CD14-positive monocyte (primary cell): ENCODE results near the gene KIF24. TPM values are rescaled to one million over a fixed set of nuclear protein-coding genes. Genes with fewer than 3 reads are reported as not detected.
"Not testable (repeated sequence)": the region's sequence is repeated elsewhere in the genome, so short reads cannot be mapped to it uniquely, and the experiment has no call there.

Experiments
- DNase-seq, 3 donors: peaks; one replicate each; pipeline ENCODE4 v3.0.0-alpha.2; 2011 to 2022
- H2AFZ ChIP-seq: 2 replicates; pipeline ENCODE4 v1.6.0; 2012; ENCODE audit warnings: mild to moderate bottlenecking, low read depth, low read length, inconsistent platforms; ENCODE audit not compliant: insufficient read depth, poor library complexity, severe bottlenecking
- H3K27ac ChIP-seq, 2 donors: 1 replicate in 1 of 2; 2 replicates in 1 of 2; pipeline ENCODE4 v1.5.1; 2012 to 2013; ENCODE audit warnings: low read length in 2 of 2, control low read depth in 1 of 2, inconsistent platforms in 1 of 2, low read depth in 1 of 2, mild to moderate bottlenecking in 1 of 2
- H3K27me3 ChIP-seq, 2 donors: one replicate each; pipeline versions ENCODE4 v1.6.0 to v1.6.1; 2011 to 2013; ENCODE audit warnings: low read length in 2 of 2; ENCODE audit not compliant: control insufficient read depth in 2 of 2, insufficient read depth in 2 of 2
- H3K36me3 ChIP-seq, 2 donors: replicated peaks in 1 of 2; 1 replicate in 1 of 2; 2 replicates in 1 of 2; pipeline versions ENCODE4 v1.5.1 to v1.6.1; 2012 to 2013; ENCODE audit warnings: low read length in 2 of 2, control low read depth in 1 of 2, inconsistent platforms in 1 of 2, mild to moderate bottlenecking in 1 of 2; ENCODE audit not compliant: insufficient read depth in 2 of 2, control insufficient read depth in 1 of 2
- H3K4me1 ChIP-seq, 2 donors: 1 replicate in 1 of 2; 2 replicates in 1 of 2; pipeline versions ENCODE4 v1.5.1 to v1.6.1; 2012 to 2013; ENCODE audit warnings: low read length in 2 of 2, control low read depth in 1 of 2, inconsistent platforms in 1 of 2, mild to moderate bottlenecking in 1 of 2, moderate library complexity in 1 of 2; ENCODE audit not compliant: insufficient read depth in 2 of 2, control insufficient read depth in 1 of 2
- H3K4me2 ChIP-seq: replicated peaks from 2 replicates; pipeline ENCODE3; 2012; ENCODE audit warnings: low read length, moderate library complexity, mild to moderate bottlenecking; ENCODE audit not compliant: poor library complexity, severe bottlenecking; ENCODE audit errors: extremely low read depth
- H3K4me3 ChIP-seq, 3 experiments: fragments of 200-600 bp in 1 of 3; sonication (generic) in 1 of 3; replicated peaks in 1 of 3; 1 replicate in 2 of 3; 2 replicates in 1 of 3; pipeline ENCODE4 v1.5.1; 2011 to 2013; ENCODE audit warnings: low read length in 3 of 3, mild to moderate bottlenecking in 3 of 3, control low read depth in 2 of 3, low read depth in 2 of 3, inconsistent platforms in 1 of 3, moderate library complexity in 1 of 3
- H3K79me2 ChIP-seq: 2 replicates; pipeline ENCODE4 v1.6.0; 2012; ENCODE audit warnings: mild to moderate bottlenecking, control low read depth, inconsistent platforms, low read length, moderate library complexity; ENCODE audit not compliant: insufficient read depth
- H3K9ac ChIP-seq: 2 replicates; pipeline ENCODE4 v1.6.0; 2017; ENCODE audit warnings: low read length, mild to moderate bottlenecking; ENCODE audit not compliant: insufficient read depth, poor library complexity, severe bottlenecking
- H3K9me3 ChIP-seq, 2 donors: replicated peaks in 1 of 2; 1 replicate in 1 of 2; 2 replicates in 1 of 2; pipeline versions ENCODE4 v1.5.1 to v1.6.1; 2012 to 2013; ENCODE audit warnings: low read length in 2 of 2, control low read depth in 1 of 2; ENCODE audit not compliant: control insufficient read depth in 1 of 2, insufficient read depth in 1 of 2
- H4K20me1 ChIP-seq: 2 replicates; pipeline ENCODE4 v1.6.0; 2012; ENCODE audit warnings: mild to moderate bottlenecking, low read length, control low read depth, moderate library complexity; ENCODE audit not compliant: insufficient read depth
- H3K27ac Mint-ChIP-seq, 7 donors: one replicate each; pipeline ENCODE4 v1.8.0; 2020; ENCODE audit warnings: mild to moderate bottlenecking in 7 of 7, mixed read lengths in 7 of 7, moderate library complexity in 6 of 7, inconsistent platforms in 2 of 7
- H3K27me3 Mint-ChIP-seq, 3 donors: one replicate each; pipeline ENCODE4 v1.8.0; 2021 to 2022; ENCODE audit warnings: low read depth in 3 of 3, mild to moderate bottlenecking in 3 of 3, mixed read lengths in 3 of 3, moderate library complexity in 3 of 3, inconsistent platforms in 1 of 3
- H3K36me3 Mint-ChIP-seq, 2 donors: one replicate each; pipeline ENCODE4 v1.8.0; 2020; ENCODE audit warnings: mixed read lengths in 2 of 2, inconsistent platforms in 1 of 2, mild to moderate bottlenecking in 1 of 2
- H3K4me1 Mint-ChIP-seq: one replicate; pipeline ENCODE4 v1.8.0; 2020; ENCODE audit warnings: mild to moderate bottlenecking, mixed read lengths
- H3K4me3 Mint-ChIP-seq, 2 donors: one replicate each; pipeline ENCODE4 v1.8.0; 2020; ENCODE audit warnings: mild to moderate bottlenecking in 2 of 2, mixed read lengths in 2 of 2, moderate library complexity in 1 of 2
- H3K9me3 Mint-ChIP-seq, 7 donors: one replicate each; pipeline ENCODE4 v1.8.0; 2020 to 2022; ENCODE audit warnings: mixed read lengths in 7 of 7, mild to moderate bottlenecking in 6 of 7, moderate library complexity in 6 of 7, inconsistent platforms in 2 of 7
- WGBS: methylation state at CpG from one replicate; pipeline ENCODE4 v1.1.5; 2013; ENCODE audit warnings: missing lambda C conversion rate; ENCODE audit not compliant: insufficient coverage; 5-methylcytosine and 5-hydroxymethylcytosine counted together
- intact Hi-C, 2 donors: fragments of 100-400 bp; cut with micrococcal nuclease; formaldehyde crosslinking; loops; one replicate each; pipeline versions ENCODE4 v1.15.0 to v1.15.1; 2023
- polyA plus RNA-seq, 3 donors: library from polyadenylated mRNA; depleted of rRNA in 1 of 3; unstranded in 2 of 3; stranded (reverse) in 1 of 3; fragments of 300-500 nt in 2 of 3; fragments of >200 nt in 1 of 3; fragmentation: Illumina TruSeq in 2 of 3; gene quantifications; 1 replicate in 2 of 3; 2 replicates in 1 of 3; pipeline ENCODE4 v1.2.3, GENCODE V29; 2012 to 2021
- TF ChIP-seq, protein P1 (sequence below): fragments of 200-600 bp; IDR thresholded peaks from one replicate; pipeline ENCODE4 v1.8.0; 2022; ENCODE audit warnings: antibody characterized with exemption, mild to moderate bottlenecking

The KIF24 gene
- polyA plus RNA-seq, 3 donors, result 0.13 to 0.31 TPM; not detected in 1

DNA sequence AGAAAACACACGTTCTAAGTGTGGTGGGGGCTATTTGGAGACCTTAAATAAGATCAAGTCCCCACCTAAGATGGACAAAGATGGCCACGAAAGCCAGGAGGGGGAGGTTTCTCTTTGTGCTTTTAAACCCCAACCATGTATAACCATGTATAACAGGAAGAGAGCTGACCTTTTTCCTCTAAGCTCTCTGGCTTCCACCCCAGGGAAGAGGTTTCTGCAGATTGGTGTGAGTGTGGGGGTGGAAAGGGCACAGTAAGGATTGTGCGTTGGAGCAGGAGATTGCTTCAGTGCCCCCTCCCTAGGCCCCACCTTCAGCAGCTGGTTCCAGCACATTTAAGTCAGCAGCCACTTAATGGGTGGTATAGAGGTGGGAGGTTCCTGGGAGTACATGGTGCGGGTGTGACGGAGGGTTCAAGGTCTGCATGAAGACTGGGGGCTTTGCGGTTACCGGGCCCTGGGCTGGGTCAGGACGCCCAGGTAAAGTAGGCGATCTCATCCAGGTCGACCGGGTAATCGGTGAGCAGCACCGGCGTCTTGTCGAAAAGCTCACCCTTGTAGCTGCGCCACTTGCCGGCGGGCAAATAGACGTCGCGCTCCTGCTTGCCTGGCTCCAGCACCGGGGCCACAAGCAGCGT, 41.4 kb upstream of the KIF24 start:
- Mint-ChIP-seq H3K27me3 (peaks cover 4 to 10% (median 7%) of the 10 kb centered on the region in 3 donors), H3K4me3 (peak overlapping the region in 1 of 2 donors; percentile 69), H3K9me3 (peaks cover 7 to 25% (median 18%) of the 10 kb centered on the region in 7 donors), H3K4me1 (no peaks in the 10 kb centered on the region), H3K36me3 (peaks cover 0 to 7% of the 10 kb centered on the region in 2 donors), H3K27ac (peak overlapping the region in 1 of 7 donors; percentile 3)
- no peak overlapping the region for H2AFZ ChIP-seq
- no peak overlapping the region for H3K27ac ChIP-seq
- 87% methylated on average over 20 of the region's 23 CpGs for WGBS
- no peaks in the 10 kb centered on the region for H4K20me1 ChIP-seq
- H3K4me1 ChIP-seq, result no peaks in the 10 kb centered on the region
- H3K4me3 ChIP-seq, result no peak overlapping the region
- H3K9me3 ChIP-seq, result peaks cover 15 to 22% of the 10 kb centered on the region in 2 donors
- no peak for DNase-seq
- no peak overlapping the region for H3K9ac ChIP-seq
- TF ChIP-seq, protein P1, sequence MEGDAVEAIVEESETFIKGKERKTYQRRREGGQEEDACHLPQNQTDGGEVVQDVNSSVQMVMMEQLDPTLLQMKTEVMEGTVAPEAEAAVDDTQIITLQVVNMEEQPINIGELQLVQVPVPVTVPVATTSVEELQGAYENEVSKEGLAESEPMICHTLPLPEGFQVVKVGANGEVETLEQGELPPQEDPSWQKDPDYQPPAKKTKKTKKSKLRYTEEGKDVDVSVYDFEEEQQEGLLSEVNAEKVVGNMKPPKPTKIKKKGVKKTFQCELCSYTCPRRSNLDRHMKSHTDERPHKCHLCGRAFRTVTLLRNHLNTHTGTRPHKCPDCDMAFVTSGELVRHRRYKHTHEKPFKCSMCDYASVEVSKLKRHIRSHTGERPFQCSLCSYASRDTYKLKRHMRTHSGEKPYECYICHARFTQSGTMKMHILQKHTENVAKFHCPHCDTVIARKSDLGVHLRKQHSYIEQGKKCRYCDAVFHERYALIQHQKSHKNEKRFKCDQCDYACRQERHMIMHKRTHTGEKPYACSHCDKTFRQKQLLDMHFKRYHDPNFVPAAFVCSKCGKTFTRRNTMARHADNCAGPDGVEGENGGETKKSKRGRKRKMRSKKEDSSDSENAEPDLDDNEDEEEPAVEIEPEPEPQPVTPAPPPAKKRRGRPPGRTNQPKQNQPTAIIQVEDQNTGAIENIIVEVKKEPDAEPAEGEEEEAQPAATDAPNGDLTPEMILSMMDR, result no peak
- intact Hi-C loops, result no loop called here
- H3K36me3 ChIP-seq, result no peaks in the 10 kb centered on the region
- no peaks in the 10 kb centered on the region for H3K79me2 ChIP-seq
- no peaks in the 10 kb centered on the region for H3K27me3 ChIP-seq
- no peak overlapping the region for H3K4me2 ChIP-seq

DNA sequence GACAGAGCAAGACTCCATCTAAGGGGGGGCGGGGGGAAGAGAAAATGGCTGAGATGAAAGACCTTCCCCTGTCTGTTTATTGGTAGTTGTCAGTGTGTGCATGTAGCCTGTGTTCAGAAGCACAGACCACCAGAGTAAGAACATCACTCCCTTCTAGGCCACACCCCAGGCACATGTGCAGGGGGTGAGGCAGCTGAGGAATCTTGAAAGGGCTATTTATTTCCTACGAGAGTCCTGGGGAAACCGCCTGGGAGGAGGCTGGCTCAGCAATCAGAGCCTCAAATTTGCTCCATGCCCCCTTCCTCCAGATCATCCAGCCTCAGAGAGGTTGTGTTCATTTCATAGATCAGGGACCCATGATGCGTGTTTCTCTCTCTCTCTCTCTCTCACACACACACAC, 40.6 kb upstream of the KIF24 start:
- H3K27ac Mint-ChIP-seq, result no peak overlapping the region
- H3K9ac ChIP-seq, result no peak overlapping the region
- intact Hi-C loops, result no loop called here
- no peaks in the 10 kb centered on the region for H3K36me3 ChIP-seq
- peaks cover 2 to 4% (median 2%) of the 10 kb centered on the region in 3 donors for H3K27me3 Mint-ChIP-seq
- H2AFZ ChIP-seq, result no peak overlapping the region
- no peak overlapping the region for H3K4me2 ChIP-seq
- DNase-seq, result no peak
- no peaks in the 10 kb centered on the region for H3K79me2 ChIP-seq
- peaks cover 0 to 7% of the 10 kb centered on the region in 2 donors for H3K36me3 Mint-ChIP-seq
- peaks cover 7 to 25% (median 18%) of the 10 kb centered on the region in 7 donors for H3K9me3 Mint-ChIP-seq
- no peaks in the 10 kb centered on the region for H3K4me1 ChIP-seq
- H3K4me3 ChIP-seq, result no peak overlapping the region
- H4K20me1 ChIP-seq, result no peaks in the 10 kb centered on the region
- 100% methylated on average over 1 of the region's 4 CpGs for WGBS
- TF ChIP-seq, protein P1, result no peak
- H3K27ac ChIP-seq, result no peak overlapping the region
- H3K9me3 ChIP-seq, result peaks cover 15 to 22% of the 10 kb centered on the region in 2 donors
- no peak overlapping the region for H3K4me3 Mint-ChIP-seq
- no peaks in the 10 kb centered on the region for H3K27me3 ChIP-seq
- H3K4me1 Mint-ChIP-seq, result no peaks in the 10 kb centered on the region

DNA sequence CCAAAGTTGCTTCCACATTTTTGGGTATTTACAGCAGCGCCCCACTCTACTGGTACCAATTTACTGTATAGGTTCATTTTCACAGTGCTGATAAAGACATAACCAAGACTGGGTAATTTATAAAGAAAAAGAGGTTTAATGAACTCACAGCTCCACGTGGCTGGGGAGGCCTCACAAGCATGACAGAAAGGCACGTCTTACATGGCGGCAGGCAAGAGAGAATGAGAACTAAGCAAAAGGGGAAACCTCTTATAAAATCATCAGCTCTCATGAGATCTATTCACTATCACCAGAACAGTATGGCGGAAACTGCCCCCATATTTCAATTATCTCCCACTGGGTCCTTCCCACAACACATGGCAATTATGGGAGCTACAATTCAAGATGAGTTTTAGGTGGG, 39.7 kb upstream of the KIF24 start:
- H3K27ac Mint-ChIP-seq, H3K4me3 Mint-ChIP-seq, intact Hi-C loops, H3K36me3 Mint-ChIP-seq, H3K4me2 ChIP-seq, H3K27ac ChIP-seq, DNase-seq, H2AFZ ChIP-seq, H3K27me3 ChIP-seq, H3K36me3 ChIP-seq, H3K9ac ChIP-seq, H3K27me3 Mint-ChIP-seq, H3K4me1 ChIP-seq, H3K79me2 ChIP-seq, H4K20me1 ChIP-seq, H3K4me3 ChIP-seq, H3K4me1 Mint-ChIP-seq: not testable (repeated sequence)
- H3K9me3 Mint-ChIP-seq, result peaks cover 7 to 25% (median 18%) of the 10 kb centered on the region in 7 donors
- no CpG with 5 or more reads among the region's 5 CpGs for WGBS
- peaks cover 15 to 22% of the 10 kb centered on the region in 2 donors for H3K9me3 ChIP-seq
